BE2C (cell line): ENCODE results near the gene POU2F3.
A peak's percentile ranks its signal among the peaks of the same experiment; 100 is the strongest.

Experiments
- DNase-seq: peaks from one replicate; pipeline ENCODE4 v3.0.0-alpha.2; 2020
- H3K27me3 ChIP-seq: fragments of 250-450 bp; sonication (Bioruptor Pico); 2 replicates; pipeline ENCODE4 v1.5.1; 2020; ENCODE audit warnings: mild to moderate bottlenecking
- H3K36me3 ChIP-seq: fragments of 250-450 bp; sonication (Bioruptor Pico); 2 replicates; pipeline ENCODE4 v1.5.1; 2020; ENCODE audit warnings: mild to moderate bottlenecking
- H3K4me1 ChIP-seq: fragments of 250-450 bp; sonication (Bioruptor Pico); 2 replicates; pipeline ENCODE4 v1.5.1; 2020
- H3K4me3 ChIP-seq: 2 replicates; pipeline ENCODE4 v1.5.1; 2011; ENCODE audit warnings: low read depth, low read length
- H3K9me3 ChIP-seq: fragments of 250-450 bp; sonication (Bioruptor Pico); 2 replicates; pipeline ENCODE4 v1.5.1; 2020
- TF ChIP-seq, protein P1 (sequence below): IDR thresholded peaks from 2 replicates; pipeline ENCODE4 v1.5.1; 2012; ENCODE audit warnings: mild to moderate bottlenecking, low read depth, low read length

POU2F3 gene

GRCh38 chr11:120304526-120304925, 64.6 kb downstream of the POU2F3 start:
- Histone ChIP-seq H3K4me3 (no peak overlapping the region), H3K9me3 (no peaks in the 10 kb centered on the region), H3K36me3 (no peaks in the 10 kb centered on the region), H3K4me1 (peaks cover 3% of the 10 kb centered on the region; the same call in 1 of the 2 replicates), H3K27me3 (no peaks in the 10 kb centered on the region)
- TF ChIP-seq, protein P1, sequence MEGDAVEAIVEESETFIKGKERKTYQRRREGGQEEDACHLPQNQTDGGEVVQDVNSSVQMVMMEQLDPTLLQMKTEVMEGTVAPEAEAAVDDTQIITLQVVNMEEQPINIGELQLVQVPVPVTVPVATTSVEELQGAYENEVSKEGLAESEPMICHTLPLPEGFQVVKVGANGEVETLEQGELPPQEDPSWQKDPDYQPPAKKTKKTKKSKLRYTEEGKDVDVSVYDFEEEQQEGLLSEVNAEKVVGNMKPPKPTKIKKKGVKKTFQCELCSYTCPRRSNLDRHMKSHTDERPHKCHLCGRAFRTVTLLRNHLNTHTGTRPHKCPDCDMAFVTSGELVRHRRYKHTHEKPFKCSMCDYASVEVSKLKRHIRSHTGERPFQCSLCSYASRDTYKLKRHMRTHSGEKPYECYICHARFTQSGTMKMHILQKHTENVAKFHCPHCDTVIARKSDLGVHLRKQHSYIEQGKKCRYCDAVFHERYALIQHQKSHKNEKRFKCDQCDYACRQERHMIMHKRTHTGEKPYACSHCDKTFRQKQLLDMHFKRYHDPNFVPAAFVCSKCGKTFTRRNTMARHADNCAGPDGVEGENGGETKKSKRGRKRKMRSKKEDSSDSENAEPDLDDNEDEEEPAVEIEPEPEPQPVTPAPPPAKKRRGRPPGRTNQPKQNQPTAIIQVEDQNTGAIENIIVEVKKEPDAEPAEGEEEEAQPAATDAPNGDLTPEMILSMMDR: no peak
- no peak for DNase-seq

DNA sequence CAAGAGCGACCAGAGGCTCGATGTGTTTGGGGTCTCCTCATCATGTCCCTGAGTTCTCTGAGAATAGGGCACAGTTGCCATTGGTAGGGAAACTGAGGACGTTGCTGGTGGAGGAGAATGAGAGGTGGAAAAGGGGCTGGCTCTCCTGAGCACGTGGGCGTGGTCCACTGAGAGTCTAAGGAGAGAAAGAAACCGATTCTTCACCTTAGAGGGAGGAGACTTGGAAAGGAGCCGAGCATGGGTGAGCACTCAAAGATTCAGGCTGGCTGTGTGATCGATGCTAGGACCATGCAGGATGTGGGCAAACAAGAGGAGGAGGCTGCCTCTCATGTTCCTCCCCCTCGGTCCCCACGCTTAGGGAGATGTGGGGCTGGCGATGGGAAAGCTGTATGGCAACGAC, 65.3 kb downstream of the POU2F3 start:
- TF ChIP-seq, protein P1: no peak
- Histone ChIP-seq H3K4me3 (no peak overlapping the region), H3K9me3 (no peaks in the 10 kb centered on the region), H3K4me1 (no peaks in the 10 kb centered on the region), H3K36me3 (no peaks in the 10 kb centered on the region), H3K27me3 (no peaks in the 10 kb centered on the region)
- no peak for DNase-seq

GRCh38 chr11:120306519-120307242, 66.7 kb downstream of the POU2F3 start:
- TF ChIP-seq, protein P1: peak; percentile 30
- no peak for DNase-seq
- H3K4me3 ChIP-seq: no peak overlapping the region
- no peaks in the 10 kb centered on the region for H3K36me3 ChIP-seq
- H3K9me3 ChIP-seq: no peaks in the 10 kb centered on the region
- H3K27me3 ChIP-seq: no peaks in the 10 kb centered on the region
- no peaks in the 10 kb centered on the region for H3K4me1 ChIP-seq

GRCh38 chr11:120307476-120307875, 67.5 kb downstream of the POU2F3 start:
- no peak for DNase-seq
- TF ChIP-seq, protein P1: no peak
- H3K4me3 ChIP-seq: no peak overlapping the region
- no peaks in the 10 kb centered on the region for H3K36me3 ChIP-seq
- H3K4me1 ChIP-seq: no peaks in the 10 kb centered on the region
- H3K27me3 ChIP-seq: no peaks in the 10 kb centered on the region
- no peaks in the 10 kb centered on the region for H3K9me3 ChIP-seq

DNA sequence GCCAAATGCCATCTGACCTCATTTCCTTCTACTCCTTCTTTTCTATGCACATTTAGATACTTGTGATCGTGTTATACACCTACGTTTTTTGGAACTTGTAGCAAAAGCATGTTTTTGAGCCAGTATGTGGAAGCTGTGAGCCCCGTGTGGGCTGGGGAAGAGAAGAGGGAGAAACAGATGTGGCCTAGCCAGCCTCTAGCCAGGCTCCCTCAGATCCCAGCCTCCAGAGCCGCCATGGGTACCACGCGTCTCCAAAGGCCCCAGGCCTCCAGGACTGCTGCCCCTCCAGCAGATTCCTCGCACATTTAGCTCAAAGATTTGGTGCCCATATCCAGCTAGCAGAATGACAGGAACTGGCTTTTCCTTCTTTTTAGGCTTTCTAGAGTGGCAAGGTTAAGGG, 68.1 kb downstream of the POU2F3 start:
- no peak for DNase-seq
- H3K4me1 ChIP-seq: no peaks in the 10 kb centered on the region
- no peaks in the 10 kb centered on the region for H3K36me3 ChIP-seq
- no peaks in the 10 kb centered on the region for H3K9me3 ChIP-seq
- TF ChIP-seq, protein P1: no peak
- no peaks in the 10 kb centered on the region for H3K27me3 ChIP-seq
- H3K4me3 ChIP-seq: no peak overlapping the region

- TF ChIP-seq, protein P1: no peak
- Histone ChIP-seq H3K27me3 (no peaks in the 10 kb centered on the region), H3K4me3 (no peak overlapping the region)
These were observed 70.9 kb downstream of the POU2F3 start for GRCh38 chr11:120310870-120311269.

More at GRCh38 chr11:120310870-120311269, 70.9 kb downstream of the POU2F3 start:
- Histone ChIP-seq H3K4me1 (no peaks in the 10 kb centered on the region), H3K9me3 (no peaks in the 10 kb centered on the region), H3K36me3 (no peaks in the 10 kb centered on the region)
- DNase-seq: no peak
